ENCODE measurements around the gene KLHL15.

GRCh38 chrX:24002792-24003191 is 24.2 kb downstream of the KLHL15 start:
- TF ChIP-seq POLR2AphosphoS5 (IDR thresholded peaks at IDR 0.05; ENCODE audit: low read depth, low read length) (no peak), TAF1 (IDR thresholded peaks at IDR 0.05; ENCODE audit: borderline replicate concordance, insufficient read depth, low read length) (no peak), SIN3A (IDR thresholded peaks at IDR 0.05; ENCODE audit: borderline replicate concordance, insufficient read depth, low read length) (no peak)
- TF ChIP-seq, protein P1, sequence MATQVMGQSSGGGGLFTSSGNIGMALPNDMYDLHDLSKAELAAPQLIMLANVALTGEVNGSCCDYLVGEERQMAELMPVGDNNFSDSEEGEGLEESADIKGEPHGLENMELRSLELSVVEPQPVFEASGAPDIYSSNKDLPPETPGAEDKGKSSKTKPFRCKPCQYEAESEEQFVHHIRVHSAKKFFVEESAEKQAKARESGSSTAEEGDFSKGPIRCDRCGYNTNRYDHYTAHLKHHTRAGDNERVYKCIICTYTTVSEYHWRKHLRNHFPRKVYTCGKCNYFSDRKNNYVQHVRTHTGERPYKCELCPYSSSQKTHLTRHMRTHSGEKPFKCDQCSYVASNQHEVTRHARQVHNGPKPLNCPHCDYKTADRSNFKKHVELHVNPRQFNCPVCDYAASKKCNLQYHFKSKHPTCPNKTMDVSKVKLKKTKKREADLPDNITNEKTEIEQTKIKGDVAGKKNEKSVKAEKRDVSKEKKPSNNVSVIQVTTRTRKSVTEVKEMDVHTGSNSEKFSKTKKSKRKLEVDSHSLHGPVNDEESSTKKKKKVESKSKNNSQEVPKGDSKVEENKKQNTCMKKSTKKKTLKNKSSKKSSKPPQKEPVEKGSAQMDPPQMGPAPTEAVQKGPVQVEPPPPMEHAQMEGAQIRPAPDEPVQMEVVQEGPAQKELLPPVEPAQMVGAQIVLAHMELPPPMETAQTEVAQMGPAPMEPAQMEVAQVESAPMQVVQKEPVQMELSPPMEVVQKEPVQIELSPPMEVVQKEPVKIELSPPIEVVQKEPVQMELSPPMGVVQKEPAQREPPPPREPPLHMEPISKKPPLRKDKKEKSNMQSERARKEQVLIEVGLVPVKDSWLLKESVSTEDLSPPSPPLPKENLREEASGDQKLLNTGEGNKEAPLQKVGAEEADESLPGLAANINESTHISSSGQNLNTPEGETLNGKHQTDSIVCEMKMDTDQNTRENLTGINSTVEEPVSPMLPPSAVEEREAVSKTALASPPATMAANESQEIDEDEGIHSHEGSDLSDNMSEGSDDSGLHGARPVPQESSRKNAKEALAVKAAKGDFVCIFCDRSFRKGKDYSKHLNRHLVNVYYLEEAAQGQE (IDR thresholded peaks at IDR 0.05; ENCODE audit: insufficient read depth in 1 of 2, low read depth in 2 of 2, low read length in 2 of 2): no peak

Measured in PFSK-1 (cell line).